SK-N-SH (cell line): ENCODE results near the gene SCD5. TPM values are rescaled to one million over a fixed set of nuclear protein-coding genes. Genes with fewer than 3 reads are reported as not detected.

Source experiments
- CTCF ChIA-PET: fragments of 300-600, 350-600 bp; formaldehyde crosslinking; extraction: SDS; loops from one replicate; lab custom pipeline; 2021; lab: Yijun Ruan, JAX
- POLR2A ChIA-PET: fragments of 350-600 bp; sonication (Branson Sonifier 250); formaldehyde crosslinking; extraction: SDS; loops from one replicate; lab custom pipeline; 2020; ENCODE audit warnings: antibody characterized with exemption, inconsistent platforms; lab: Yijun Ruan, JAX
- DNase-seq: peaks from one replicate; pipeline ENCODE4 v3.0.0; 2012
- H2AFZ ChIP-seq: fragments of 200-600 bp; sonication (generic); 2 replicates; pipeline ENCODE4 v1.8.1; 2016; ENCODE audit warnings: antibody characterized with exemption, mild to moderate bottlenecking, low read depth
- H3F3A ChIP-seq: fragments of 200-600 bp; sonication (generic); replicated peaks from 2 replicates; pipeline ENCODE3; 2016; ENCODE audit warnings: antibody characterized with exemption, mild to moderate bottlenecking; ENCODE audit not compliant: insufficient read depth
- H3K27ac ChIP-seq, 2 experiments: fragments of 200-500 bp in 1 of 2; fragments of 200-600 bp in 1 of 2; sonication (Bioruptor generic) in 1 of 2; sonication (generic), shearing (Covaris generic) in 1 of 2; 2 replicates each; pipeline versions ENCODE4 v1.5.1 to v1.6.1; 2014 to 2016; ENCODE audit warnings: low read depth in 2 of 2, inconsistent platforms in 1 of 2, low read length in 1 of 2, mild to moderate bottlenecking in 1 of 2, mixed read lengths in 1 of 2
- H3K27me3 ChIP-seq: fragments of 200-600 bp; sonication (generic), shearing (Covaris generic); 2 replicates; pipeline ENCODE4 v1.6.1; 2016; ENCODE audit warnings: mixed run types; ENCODE audit not compliant: insufficient read depth
- H3K36me3 ChIP-seq, 2 experiments: fragments of 200-500 bp in 1 of 2; fragments of 200-600 bp in 1 of 2; sonication (Bioruptor generic) in 1 of 2; sonication (generic) in 1 of 2; replicated peaks in 1 of 2; 2 replicates each; pipeline versions ENCODE3 to v1.5.1; 2014 to 2016; ENCODE audit warnings: low read length in 1 of 2, mild to moderate bottlenecking in 1 of 2; ENCODE audit not compliant: insufficient read depth in 2 of 2, control insufficient read depth in 1 of 2
- H3K4me1 ChIP-seq, 2 experiments: fragments of 200-500 bp in 1 of 2; fragments of 200-600 bp in 1 of 2; sonication (Bioruptor generic) in 1 of 2; sonication (generic), shearing (Covaris generic) in 1 of 2; 2 replicates each; pipeline versions ENCODE4 v1.5.1 to v1.6.1; 2014 to 2016; ENCODE audit warnings: low read depth in 1 of 2, low read length in 1 of 2, mixed run types in 1 of 2; ENCODE audit not compliant: insufficient read depth in 2 of 2, control insufficient read depth in 1 of 2
- H3K4me2 ChIP-seq: fragments of 200-600 bp; sonication (generic), shearing (Covaris generic); 2 replicates; pipeline ENCODE4 v1.6.1; 2017; ENCODE audit warnings: mixed run types
- H3K4me3 ChIP-seq, 2 experiments: fragments of 200-500 bp in 1 of 2; fragments of 200-600 bp in 1 of 2; sonication (Bioruptor generic) in 1 of 2; sonication (generic), shearing (Covaris generic) in 1 of 2; 2 replicates each; pipeline versions ENCODE4 v1.5.1 to v1.8.1; 2014 to 2016; ENCODE audit warnings: low read depth in 2 of 2, inconsistent platforms in 1 of 2, low read length in 1 of 2, mild to moderate bottlenecking in 1 of 2, mixed read lengths in 1 of 2, moderate library complexity in 1 of 2
- H3K79me2 ChIP-seq: fragments of 200-600 bp; sonication (generic); 2 replicates; pipeline ENCODE4 v1.8.1; 2017; ENCODE audit warnings: mild to moderate bottlenecking; ENCODE audit not compliant: insufficient read depth
- H3K9ac ChIP-seq: fragments of 200-600 bp; sonication (generic); 2 replicates; pipeline ENCODE4 v1.6.1; 2017; ENCODE audit warnings: mixed run types
- H3K9me2 ChIP-seq: fragments of 200-600 bp; sonication (generic); 2 replicates; pipeline ENCODE4 v1.6.1; 2017; ENCODE audit warnings: mixed run types
- H3K9me3 ChIP-seq: fragments of 200-600 bp; sonication (generic); 2 replicates; pipeline ENCODE4 v1.6.1; 2017; ENCODE audit warnings: mixed run types, mild to moderate bottlenecking, moderate library complexity
- H4K20me1 ChIP-seq: fragments of 200-600 bp; sonication (generic); 2 replicates; pipeline ENCODE4 v1.6.1; 2017; ENCODE audit warnings: mild to moderate bottlenecking, mixed run types; ENCODE audit not compliant: insufficient read depth
- CHD2 ChIP-seq: fragments of 150-350 bp; IDR thresholded peaks from 2 replicates; pipeline ENCODE4 v1.6.1; 2018; ENCODE audit warnings: low read length; ENCODE audit not compliant: partially characterized antibody
- EP300 ChIP-seq, 2 experiments: IDR thresholded peaks; 2 replicates each; pipeline versions ENCODE4 v1.4.0 to v1.6.1; 2012; ENCODE audit warnings: borderline replicate concordance in 1 of 2, low read depth in 1 of 2, low read length in 1 of 2
- FOXJ3 ChIP-seq: sonication (generic); formaldehyde crosslinking; IDR thresholded peaks from 2 replicates; pipeline ENCODE4 v1.5.1; 2020; ENCODE audit warnings: mild to moderate bottlenecking, missing genetic modification reagents
- GABPA ChIP-seq: IDR thresholded peaks from 2 replicates; pipeline ENCODE4 v1.4.0; 2012; ENCODE audit warnings: low read depth, mild to moderate bottlenecking
- GATA2 ChIP-seq: sonication (generic); formaldehyde crosslinking; IDR thresholded peaks from 2 replicates; pipeline ENCODE4 v1.5.0; 2020; ENCODE audit warnings: mild to moderate bottlenecking, missing genetic modification reagents
- NRF1 ChIP-seq: IDR thresholded peaks from 2 replicates; pipeline ENCODE4 v1.6.1; 2012; ENCODE audit warnings: low read depth, mild to moderate bottlenecking, low read length
- POLR2AphosphoS5 ChIP-seq: IDR thresholded peaks from 2 replicates; pipeline ENCODE4 v1.6.1; 2012; ENCODE audit warnings: low read depth, low read length
- RAD21 ChIP-seq: IDR thresholded peaks from 2 replicates; pipeline ENCODE4 v1.6.1; 2012; ENCODE audit warnings: mild to moderate bottlenecking, low read length
- RXRA ChIP-seq: IDR thresholded peaks from 2 replicates; pipeline ENCODE4 v1.4.0; 2012; ENCODE audit warnings: low read depth, mild to moderate bottlenecking, borderline replicate concordance
- TCF12 ChIP-seq: IDR thresholded peaks from 2 replicates; pipeline ENCODE4 v1.4.0; 2012
- USF2 ChIP-seq: fragments of 150-350 bp; IDR thresholded peaks from 2 replicates; pipeline ENCODE4 v1.6.1; 2017; ENCODE audit warnings: antibody characterized with exemption, low read length, low read depth, borderline replicate concordance
- ZBTB33 ChIP-seq: IDR thresholded peaks from 2 replicates; pipeline ENCODE4 v1.4.0; 2012; ENCODE audit warnings: low read depth, borderline replicate concordance
- WGBS: methylation state at CpG from one replicate; pipeline ENCODE4 v1.1.6; 2017; ENCODE audit warnings: low lambda C conversion rate; 5-methylcytosine and 5-hydroxymethylcytosine counted together
- polyA plus RNA-seq, 3 experiments: library from polyadenylated mRNA; depleted of rRNA; stranded (reverse); fragments of >200 nt; gene quantifications; 2 replicates each; pipeline ENCODE4 v1.2.3, GENCODE V29; 2012
- TF ChIP-seq, protein P1 (sequence below): IDR thresholded peaks from 2 replicates; pipeline ENCODE4; 2012

The SCD5 gene
- polyA plus RNA-seq, 1 of the 3 experiments (the other 2 are of a cell fraction), result 23.7 TPM

DNA sequence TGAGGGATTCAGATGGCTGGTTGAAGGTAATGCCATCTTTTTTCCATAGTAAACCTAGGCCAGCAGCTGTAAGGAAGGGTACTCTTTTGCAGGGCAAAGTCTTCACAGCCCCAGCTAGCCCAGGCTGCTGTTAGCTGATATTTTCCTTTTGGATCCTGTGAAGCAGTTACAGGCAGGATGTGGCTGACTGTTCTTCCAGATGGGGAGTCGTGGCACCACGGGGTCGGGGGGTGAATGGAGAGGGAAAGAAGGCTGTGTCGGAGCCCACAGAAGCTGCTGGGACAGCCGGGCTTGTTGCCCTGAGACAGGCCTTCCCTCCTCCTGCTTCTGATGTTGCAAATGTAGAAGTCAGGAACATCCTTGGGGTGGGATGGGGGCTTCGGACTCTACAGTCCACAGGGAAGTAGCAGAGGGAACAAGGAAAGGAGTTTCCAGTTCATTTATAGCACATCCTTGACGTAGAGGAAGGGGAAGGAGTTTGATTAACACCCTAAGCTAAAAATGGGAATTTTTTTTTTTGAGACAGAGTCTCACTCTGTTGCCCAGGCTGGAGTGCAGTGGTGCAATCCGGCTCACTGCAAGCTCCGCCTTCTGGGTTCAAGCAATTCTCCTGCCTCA lies 172.2 kb downstream of the SCD5 start:
- no peak for DNase-seq
- POLR2A ChIA-PET, result no interaction called here
- no peak overlapping the region for H2AFZ ChIP-seq

GRCh38 chr4:82624819-82625218 lies 173.8 kb downstream of the SCD5 start:
- H3K4me3 ChIP-seq, result no peak overlapping the region
- H3K27ac ChIP-seq, result no peak overlapping the region
- no peak overlapping the region for H3K4me2 ChIP-seq
- no peaks in the 10 kb centered on the region for H3K36me3 ChIP-seq
- no peaks in the 10 kb centered on the region for H3K9me2 ChIP-seq
- no peaks in the 10 kb centered on the region for H3K79me2 ChIP-seq
- ChIA-PET POLR2A (no interaction called here), CTCF (interaction anchor here (1.1 to 1.3 kb wide), 2 partner anchors 34 to 97 kb away, joined by 3 read pairs; no protein-coding TSS in a partner anchor)
- no peak overlapping the region for H3K9ac ChIP-seq
- H4K20me1 ChIP-seq, result no peaks in the 10 kb centered on the region
- H3K9me3 ChIP-seq, result no peaks in the 10 kb centered on the region
- DNase-seq, result no peak
- no peaks in the 10 kb centered on the region for H3F3A ChIP-seq
- H2AFZ ChIP-seq, result no peak overlapping the region
- H3K4me1 ChIP-seq, result peaks cover 0 to 18% of the 10 kb centered on the region in 2 experiments; a peak in 2 of 4 replicates
- TF ChIP-seq EP300 (IDR thresholded peaks at IDR 0.05; ENCODE audit: borderline replicate concordance in 1 of 2, low read depth in 1 of 2, low read length in 1 of 2) (no peak), GATA2 (CRISPR knock-in tag) (no peak), USF2 (no peak), TCF12 (no peak), RAD21 (no peak), POLR2AphosphoS5 (no peak), ZBTB33 (no peak)
- 96% methylated on average over 2 of the region's 4 CpGs for WGBS
- no peaks in the 10 kb centered on the region for H3K27me3 ChIP-seq

More for the DNA sequence above, 172.2 kb downstream of the SCD5 start:
- no peak overlapping the region for H3K4me2 ChIP-seq
- no peaks in the 10 kb centered on the region for H3K36me3 ChIP-seq
- H3K9me3 ChIP-seq, result no peaks in the 10 kb centered on the region
- H3K79me2 ChIP-seq, result no peaks in the 10 kb centered on the region
- 85% methylated on average over 9 of the region's 9 CpGs for WGBS
- H3F3A ChIP-seq, result no peaks in the 10 kb centered on the region
- H3K9me2 ChIP-seq, result no peaks in the 10 kb centered on the region
- H3K27ac ChIP-seq, result no peak overlapping the region
- TF ChIP-seq CHD2 (no peak), RXRA (no peak), NRF1 (no peak), GABPA (no peak), FOXJ3 (CRISPR knock-in tag) (no peak), GATA2 (CRISPR knock-in tag) (no peak)
- TF ChIP-seq, protein P1, sequence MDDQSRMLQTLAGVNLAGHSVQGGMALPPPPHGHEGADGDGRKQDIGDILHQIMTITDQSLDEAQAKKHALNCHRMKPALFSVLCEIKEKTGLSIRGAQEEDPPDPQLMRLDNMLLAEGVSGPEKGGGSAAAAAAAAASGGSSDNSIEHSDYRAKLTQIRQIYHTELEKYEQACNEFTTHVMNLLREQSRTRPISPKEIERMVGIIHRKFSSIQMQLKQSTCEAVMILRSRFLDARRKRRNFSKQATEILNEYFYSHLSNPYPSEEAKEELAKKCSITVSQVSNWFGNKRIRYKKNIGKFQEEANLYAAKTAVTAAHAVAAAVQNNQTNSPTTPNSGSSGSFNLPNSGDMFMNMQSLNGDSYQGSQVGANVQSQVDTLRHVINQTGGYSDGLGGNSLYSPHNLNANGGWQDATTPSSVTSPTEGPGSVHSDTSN, result no peak
- no peak overlapping the region for H3K4me3 ChIP-seq
- H3K4me1 ChIP-seq, result peaks cover 0 to 3% of the 10 kb centered on the region in 2 experiments; a peak in 1 of 4 replicates
- H3K27me3 ChIP-seq, result no peaks in the 10 kb centered on the region
- CTCF ChIA-PET, result interaction anchor here (1.9 kb wide), 1 partner anchor 23 kb away, joined by 4 read pairs; no protein-coding TSS in a partner anchor
- H3K9ac ChIP-seq, result no peak overlapping the region
- H4K20me1 ChIP-seq, result no peaks in the 10 kb centered on the region
